Mesendoderm (in vitro differentiated cells): Measurements from ENCODE around the gene ERC2.

Experiments used
- DNase-seq: peaks from one replicate; pipeline ENCODE4 v3.0.0; 2013
- H2AK5ac ChIP-seq: 2 replicates; pipeline ENCODE4 v1.6.1; 2013; ENCODE audit warnings: low read length, inconsistent platforms
- H2BK120ac ChIP-seq: 2 replicates; pipeline ENCODE4 v1.6.1; 2013; ENCODE audit warnings: low read depth, mild to moderate bottlenecking, low read length, moderate library complexity, mixed read lengths
- H2BK15ac ChIP-seq: replicated peaks from 2 replicates; pipeline ENCODE4 v1.6.1; 2013; ENCODE audit warnings: low read depth, mild to moderate bottlenecking, moderate library complexity
- H2BK5ac ChIP-seq: 2 replicates; pipeline ENCODE4 v1.6.1; 2013; ENCODE audit warnings: low read length, inconsistent platforms
- H3K18ac ChIP-seq: 2 replicates; pipeline ENCODE4 v1.6.1; 2013; ENCODE audit warnings: mild to moderate bottlenecking, low read length, mixed read lengths
- H3K23ac ChIP-seq: one replicate; pipeline ENCODE4 v1.6.1; 2013; ENCODE audit warnings: low read length
- H3K27ac ChIP-seq: 2 replicates; pipeline ENCODE4 v1.5.1; 2013; ENCODE audit warnings: low read depth, mild to moderate bottlenecking, inconsistent platforms, low read length, moderate library complexity
- H3K27me3 ChIP-seq: 2 replicates; pipeline ENCODE4 v1.6.1; 2013; ENCODE audit warnings: low read length, control low read depth, mild to moderate bottlenecking, inconsistent platforms; ENCODE audit not compliant: insufficient read depth, poor library complexity
- H3K36me3 ChIP-seq: 2 replicates; pipeline ENCODE4 v1.6.1; 2013; ENCODE audit warnings: low read length, inconsistent platforms; ENCODE audit not compliant: control insufficient read depth, insufficient read depth
- H3K4ac ChIP-seq: one replicate; pipeline ENCODE4 v1.6.1; 2013; ENCODE audit warnings: low read depth, mild to moderate bottlenecking, low read length, moderate library complexity
- H3K4me1 ChIP-seq: 2 replicates; pipeline ENCODE4 v1.6.1; 2013; ENCODE audit warnings: low read depth, low read length, inconsistent platforms; ENCODE audit not compliant: control insufficient read depth
- H3K4me2 ChIP-seq: 2 replicates; pipeline ENCODE4 v1.6.1; 2013; ENCODE audit warnings: low read length
- H3K4me3 ChIP-seq: 2 replicates; pipeline ENCODE4 v1.5.1; 2013; ENCODE audit warnings: mild to moderate bottlenecking, low read length
- H3K56ac ChIP-seq: one replicate; pipeline ENCODE4 v1.6.1; 2013; ENCODE audit warnings: low read length
- H3K79me1 ChIP-seq: 2 replicates; pipeline ENCODE4 v1.6.1; 2013; ENCODE audit warnings: low read length, inconsistent platforms
- H3K79me2 ChIP-seq: 2 replicates; pipeline ENCODE4 v1.6.1; 2013; ENCODE audit warnings: mild to moderate bottlenecking, low read length; ENCODE audit not compliant: control insufficient read depth, insufficient read depth
- H3K9ac ChIP-seq: 2 replicates; pipeline ENCODE4 v1.6.1; 2013; ENCODE audit warnings: low read length, inconsistent platforms
- H4K5ac ChIP-seq: one replicate; pipeline ENCODE4 v1.6.1; 2013; ENCODE audit warnings: low read length
- H4K8ac ChIP-seq: one replicate; pipeline ENCODE4 v1.6.1; 2013; ENCODE audit warnings: low read depth, mild to moderate bottlenecking, control low read depth, low read length, moderate library complexity
- WGBS: extraction: QIAGEN DNeasy Blood & Tissue Kit; methylation state at CpG from one replicate; pipeline ENCODE4 v1.1.7; 2013; ENCODE audit warnings: low lambda C conversion rate, missing lambda C conversion rate; ENCODE audit not compliant: insufficient coverage; ENCODE audit errors: extremely low coverage; 5-methylcytosine and 5-hydroxymethylcytosine counted together

The ERC2 gene

GRCh38 chr3:55897573-55898224, 570.6 kb downstream of the ERC2 start:
- no peak overlapping the region for H3K4ac ChIP-seq
- peak; percentile 83 for DNase-seq

GRCh38 chr3:55895897-55896566, 572.2 kb downstream of the ERC2 start:
- H4K5ac ChIP-seq = no peak overlapping the region
- no peak overlapping the region for H2AK5ac ChIP-seq
- WGBS = no CpG with 5 or more reads among the region's 5 CpGs
- no peak overlapping the region for H3K23ac ChIP-seq
- no peak overlapping the region for H3K4me2 ChIP-seq
- no peak overlapping the region for H3K4me3 ChIP-seq
- no peak for DNase-seq
- H3K79me2 ChIP-seq = no peaks in the 10 kb centered on the region
- no peak overlapping the region for H3K18ac ChIP-seq
- peaks cover 2% of the 10 kb centered on the region for H3K4me1 ChIP-seq
- no peaks in the 10 kb centered on the region for H3K79me1 ChIP-seq
- H3K36me3 ChIP-seq = no peaks in the 10 kb centered on the region
- H4K8ac ChIP-seq = no peak overlapping the region
- H3K27ac ChIP-seq = no peak overlapping the region
- H3K4ac ChIP-seq = no peak overlapping the region
- no peak overlapping the region for H3K9ac ChIP-seq
- no peaks in the 10 kb centered on the region for H3K27me3 ChIP-seq
- H2BK120ac ChIP-seq = no peak overlapping the region
- H2BK5ac ChIP-seq = no peak overlapping the region
- H2BK15ac ChIP-seq = no peak overlapping the region
- no peak overlapping the region for H3K56ac ChIP-seq

More at GRCh38 chr3:55897573-55898224, 570.6 kb downstream of the ERC2 start:
- Histone ChIP-seq H3K27me3 (no peaks in the 10 kb centered on the region), H3K56ac (no peak overlapping the region), H3K18ac (no peak overlapping the region), H2BK5ac (no peak overlapping the region), H3K4me2 (no peak overlapping the region), H3K9ac (no peak overlapping the region), H4K8ac (no peak overlapping the region), H2AK5ac (no peak overlapping the region), H3K79me1 (no peaks in the 10 kb centered on the region), H3K23ac (no peak overlapping the region), H2BK15ac (no peak overlapping the region), H3K4me3 (no peak overlapping the region), H3K27ac (no peak overlapping the region), H4K5ac (no peak overlapping the region), H3K36me3 (no peaks in the 10 kb centered on the region), H3K4me1 (peaks cover 2% of the 10 kb centered on the region), H2BK120ac (no peak overlapping the region), H3K79me2 (no peaks in the 10 kb centered on the region)
- no CpG with 5 or more reads among the region's 4 CpGs for WGBS

GRCh38 chr3:55894605-55895004, 573.7 kb downstream of the ERC2 start:
- DNase-seq = no peak
- Histone ChIP-seq H3K27ac (no peak overlapping the region), H3K4me3 (no peak overlapping the region), H3K23ac (no peak overlapping the region), H3K18ac (no peak overlapping the region), H3K4me2 (no peak overlapping the region), H3K9ac (no peak overlapping the region), H2BK5ac (no peak overlapping the region), H3K4ac (no peak overlapping the region), H4K8ac (no peak overlapping the region), H3K79me1 (no peaks in the 10 kb centered on the region), H3K4me1 (peaks cover 2% of the 10 kb centered on the region), H2BK120ac (no peak overlapping the region), H2AK5ac (no peak overlapping the region), H4K5ac (no peak overlapping the region), H2BK15ac (no peak overlapping the region), H3K56ac (no peak overlapping the region), H3K27me3 (no peaks in the 10 kb centered on the region), H3K36me3 (no peaks in the 10 kb centered on the region), H3K79me2 (no peaks in the 10 kb centered on the region)
- WGBS = no CpG with 5 or more reads among the region's 2 CpGs

- Histone ChIP-seq H3K36me3 (no peaks in the 10 kb centered on the region), H4K5ac (no peak overlapping the region), H3K18ac (no peak overlapping the region), H2BK120ac (no peak overlapping the region), H3K27me3 (no peaks in the 10 kb centered on the region), H3K4me2 (no peak overlapping the region), H3K27ac (no peak overlapping the region), H3K23ac (no peak overlapping the region), H3K4me1 (peaks cover 2% of the 10 kb centered on the region), H3K9ac (no peak overlapping the region), H4K8ac (no peak overlapping the region), H3K79me1 (no peaks in the 10 kb centered on the region), H2BK15ac (no peak overlapping the region), H2AK5ac (no peak overlapping the region), H2BK5ac (no peak overlapping the region), H3K56ac (no peak overlapping the region), H3K79me2 (no peaks in the 10 kb centered on the region), H3K4ac (no peak overlapping the region), H3K4me3 (no peak overlapping the region)
- no peak for DNase-seq
- whole genome bisulfite sequencing = no CpG with 5 or more reads among the region's 4 CpGs
Measured at GRCh38 chr3:55893045-55893664, 575.1 kb downstream of the ERC2 start.

- H3K56ac ChIP-seq = no peak overlapping the region
- no peak overlapping the region for H3K27ac ChIP-seq
- no peak overlapping the region for H3K9ac ChIP-seq
- no peak overlapping the region for H4K8ac ChIP-seq
- no peak overlapping the region for H3K4ac ChIP-seq
- H3K27me3 ChIP-seq = no peaks in the 10 kb centered on the region
- WGBS = no CpG with 5 or more reads among the region's 2 CpGs
- no peaks in the 10 kb centered on the region for H3K79me1 ChIP-seq
- no peak overlapping the region for H2BK120ac ChIP-seq
- no peak overlapping the region for H3K4me2 ChIP-seq
- H2BK15ac ChIP-seq = no peak overlapping the region
- no peaks in the 10 kb centered on the region for H3K79me2 ChIP-seq
- no peak overlapping the region for H3K4me3 ChIP-seq
- no peak overlapping the region for H4K5ac ChIP-seq
- no peak overlapping the region for H3K23ac ChIP-seq
- no peak overlapping the region for H2BK5ac ChIP-seq
- no peaks in the 10 kb centered on the region for H3K4me1 ChIP-seq
- H3K36me3 ChIP-seq = no peaks in the 10 kb centered on the region
- DNase-seq = no peak
- no peak overlapping the region for H2AK5ac ChIP-seq
- no peak overlapping the region for H3K18ac ChIP-seq
Measured at GRCh38 chr3:55891106-55891505, 577.2 kb downstream of the ERC2 start.
